Ovary (tissue), 9 donors: Measurements from ENCODE around the gene FSTL5. TPM values are rescaled to one million over a fixed set of nuclear protein-coding genes. Genes with fewer than 3 reads are reported as not detected.

ENCODE experiments used
- DNase-seq, 5 donors: peaks; one replicate each; pipeline ENCODE4 v3.0.0-alpha.2; 2019 to 2020
- H3K27ac ChIP-seq, 2 donors: fragments of 200-600 bp; one replicate each; pipeline versions ENCODE4 v1.5.1 to v1.8.0; 2019 to 2022
- H3K27me3 ChIP-seq: fragments of 200-600 bp; one replicate; pipeline ENCODE4 v1.8.0; 2022
- H3K36me3 ChIP-seq: fragments of 200-600 bp; sonication (generic); one replicate; pipeline ENCODE4 v1.5.1; 2019
- H3K4me1 ChIP-seq: one replicate; pipeline ENCODE4 v1.8.1; 2013; ENCODE audit warnings: mild to moderate bottlenecking, moderate library complexity; ENCODE audit not compliant: insufficient read depth
- H3K4me3 ChIP-seq: fragments of 200-600 bp; sonication (generic); one replicate; pipeline ENCODE4 v1.5.1; 2017
- H3K9me3 ChIP-seq, 2 donors: fragments of 200-600 bp in 1 of 2; sonication (generic) in 1 of 2; one replicate each; pipeline versions ENCODE4 v1.5.1 to v1.8.1; 2013 to 2019; ENCODE audit warnings: mild to moderate bottlenecking in 1 of 2, moderate library complexity in 1 of 2
- CTCF ChIP-seq, 3 donors: fragments of 450-650 bp in 2 of 3; fragments of 200-600 bp in 1 of 3; IDR thresholded peaks; one replicate each; pipeline versions ENCODE4 v1.5.1 to v1.8.0; 2016 to 2022; ENCODE audit warnings: antibody characterized with exemption in 3 of 3, mild to moderate bottlenecking in 1 of 3
- EP300 ChIP-seq: sonication (generic); formaldehyde crosslinking; IDR thresholded peaks from one replicate; pipeline ENCODE4 v1.6.1; 2017; ENCODE audit warnings: antibody characterized with exemption
- POLR2A ChIP-seq: fragments of 450-650 bp; IDR thresholded peaks from one replicate; pipeline ENCODE4 v1.6.1; 2017; ENCODE audit warnings: antibody characterized with exemption, mild to moderate bottlenecking, moderate library complexity
- WGBS, 3 donors: extraction: QIAGEN DNeasy Blood & Tissue Kit in 1 of 3; methylation state at CpG; one replicate each; pipeline versions ENCODE4 v1.1.5 to v1.1.7; 2013 to 2017; 5-methylcytosine and 5-hydroxymethylcytosine counted together
- intact Hi-C, 4 donors: fragments of 100-400 bp; cut with DNase I; formaldehyde crosslinking; loops; one replicate each; pipeline versions ENCODE4 v1.11.0 to v1.15.1; 2022 to 2023
- polyA plus RNA-seq, 2 donors: library from polyadenylated mRNA; stranded (reverse); fragments of 200-250 nt in 1 of 2; fragments of 350-450 nt in 1 of 2; fragmentation: Illumina TruSeq in 1 of 2; extraction: RNeasy Lipid Tissue Mini Kit (QIAGEN cat#74804) in 1 of 2; gene quantifications; one replicate each; pipeline ENCODE4 v1.2.3, GENCODE V29; 2013 to 2014
- total RNA-seq, 7 donors: library from RNA; depleted of rRNA in 2 of 7; stranded (reverse); fragments of >200 nt in 2 of 7; fragmentation: NEBNext Ultra II Directional in 3 of 7; extraction: Animal tissue kit (Norgen Biotek cat#: 25700) in 3 of 7; gene quantifications; one replicate each; pipeline versions ENCODE4 v1.1.0 to v1.2.4, GENCODE V29; 2016 to 2023
- donor health status: DM: no; HTN: no; CAD: no; lungs with moderate emphysema.
- donor health status: DM: no; HTN: no; CAD: no.
- donor health status: Bipolar disorder and iron deficiency.
- donor health status: DM: yes; HTN: yes; CAD: no.
- donor health status: DM: no; HTN: no; CAD: no.
- donor health status: DM: yes; HTN: yes; CAD: no.

Gene FSTL5
- total and polyA plus RNA-seq, 9 donors = 0.05 TPM; not detected in 8

- Histone ChIP-seq H3K27me3 (no peaks in the 10 kb centered on the region), H3K4me1 (no peaks in the 10 kb centered on the region), H3K36me3 (no peaks in the 10 kb centered on the region), H3K4me3 (no peak overlapping the region), H3K9me3 (no peaks in the 10 kb centered on the region), H3K27ac (no peak overlapping the region)
- WGBS, 3 donors = 71 to 73% (median 72%) methylated on average over 1 of the region's 1 CpG
- intact Hi-C loops = no loop called here
- no peak for DNase-seq
- TF ChIP-seq EP300 = no peak
- no peak for TF ChIP-seq CTCF (IDR thresholded peaks at IDR 0.05)
- TF ChIP-seq POLR2A = no peak
Measured at GRCh38 chr4:161936625-161937550, 226.9 kb downstream of the FSTL5 start.

GRCh38 chr4:161931089-161931488 lies 232.7 kb downstream of the FSTL5 start:
- H3K4me1 ChIP-seq = no peaks in the 10 kb centered on the region
- no peak for DNase-seq
- H3K9me3 ChIP-seq = no peaks in the 10 kb centered on the region
- H3K27me3 ChIP-seq = no peaks in the 10 kb centered on the region
- intact Hi-C loops = no loop called here
- no peak for TF ChIP-seq EP300
- no peak for TF ChIP-seq CTCF (IDR thresholded peaks at IDR 0.05)
- TF ChIP-seq POLR2A = no peak
- no peak overlapping the region for H3K27ac ChIP-seq
- H3K36me3 ChIP-seq = no peaks in the 10 kb centered on the region
- WGBS, 3 donors = 42 to 60% (median 44%) methylated on average over 1 of the region's 1 CpG
- H3K4me3 ChIP-seq = no peak overlapping the region

DNA sequence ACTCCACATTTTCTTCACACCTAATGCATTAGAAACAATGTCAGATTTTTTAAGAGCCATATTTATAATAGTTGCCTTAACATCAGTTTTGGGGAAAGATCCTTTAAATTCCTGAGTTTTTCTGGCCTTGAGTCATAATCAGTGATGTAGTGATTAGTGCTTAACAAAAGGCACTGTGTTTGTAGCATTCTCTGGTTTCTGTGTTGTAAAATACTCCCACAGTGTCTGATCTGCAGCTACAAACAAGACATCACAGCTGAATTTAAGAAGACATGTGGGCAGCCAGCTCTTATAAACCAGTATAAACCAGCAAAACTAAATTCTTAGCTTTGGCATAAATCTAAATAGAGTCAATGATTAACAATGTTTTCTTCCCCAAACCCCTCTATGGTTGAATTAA lies 233.8 kb downstream of the FSTL5 start:
- no peaks in the 10 kb centered on the region for H3K4me1 ChIP-seq
- intact Hi-C loops = no loop called here
- no peak for TF ChIP-seq CTCF (IDR thresholded peaks at IDR 0.05)
- no peak for TF ChIP-seq EP300
- TF ChIP-seq POLR2A = no peak
- DNase-seq = no peak
- no peaks in the 10 kb centered on the region for H3K9me3 ChIP-seq
- no peaks in the 10 kb centered on the region for H3K36me3 ChIP-seq
- H3K27me3 ChIP-seq = no peaks in the 10 kb centered on the region
- no peak overlapping the region for H3K4me3 ChIP-seq
- H3K27ac ChIP-seq = no peak overlapping the region

DNA sequence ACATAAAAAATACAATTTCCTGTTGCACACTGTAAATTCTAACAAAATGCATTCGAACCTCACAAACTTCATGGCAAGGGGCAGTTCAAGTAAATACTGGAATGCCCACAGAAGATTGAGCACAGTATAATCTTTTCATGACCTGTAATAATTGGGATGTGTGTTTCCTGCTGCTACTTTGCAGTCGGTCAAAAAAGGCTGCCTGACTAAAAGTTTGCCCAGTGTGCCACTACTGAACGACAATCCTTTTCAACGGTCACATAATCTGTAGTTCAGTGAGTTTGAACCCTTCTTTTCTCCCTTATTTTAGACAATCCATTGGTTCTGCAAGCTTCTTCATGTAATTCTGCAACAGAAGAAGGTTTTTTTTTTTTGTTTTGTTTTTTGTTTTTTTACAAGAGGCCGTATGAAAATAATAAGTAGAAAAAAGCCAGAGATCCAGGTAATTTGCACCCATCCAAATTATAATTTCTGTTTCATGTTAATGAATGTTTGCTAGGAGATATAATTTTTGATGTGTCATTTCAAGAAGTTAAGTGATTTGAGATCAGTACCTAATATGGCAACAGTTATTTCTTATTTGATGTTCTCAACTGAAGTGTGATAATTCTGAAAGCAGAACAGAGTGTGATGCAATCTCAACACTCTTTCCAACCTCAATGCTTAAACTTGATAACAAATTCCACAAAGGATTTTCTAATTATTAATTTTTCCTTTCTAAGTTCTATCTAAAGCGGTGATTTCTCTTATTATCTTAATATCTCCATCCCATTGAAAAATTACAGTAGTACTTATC lies 237.6 kb downstream of the FSTL5 start:
- no peak for DNase-seq
- H3K4me1 ChIP-seq = no peaks in the 10 kb centered on the region
- 78 to 82% (median 81%) methylated on average over 6 of the region's 6 CpGs for WGBS, 3 donors
- no peak for TF ChIP-seq CTCF (IDR thresholded peaks at IDR 0.05)
- no peak for TF ChIP-seq EP300
- TF ChIP-seq POLR2A = no peak
- no peaks in the 10 kb centered on the region for H3K27me3 ChIP-seq
- H3K27ac ChIP-seq = no peak overlapping the region
- no peaks in the 10 kb centered on the region for H3K36me3 ChIP-seq
- intact Hi-C loops = no loop called here
- no peak overlapping the region for H3K4me3 ChIP-seq
- no peaks in the 10 kb centered on the region for H3K9me3 ChIP-seq
